A673 (cell line): Measurements from ENCODE around the gene ZZZ3.

Experiments used
- EZH2 ChIP-seq: fragments of 200-600 bp; sonication (generic); IDR thresholded peaks from 2 replicates; pipeline ENCODE4 v1.6.1; 2017; ENCODE audit warnings: borderline replicate concordance, low read depth, mild to moderate bottlenecking, mixed read lengths, antibody characterized with exemption, low read length; ENCODE audit not compliant: poor library complexity, severe bottlenecking
- TF ChIP-seq, protein P1 (sequence below): fragments of 300-800, 200-600 bp; sonication (generic); conservative IDR thresholded peaks from 2 replicates; pipeline ENCODE4 v1.5.1; 2017; ENCODE audit warnings: low read depth, mild to moderate bottlenecking, antibody characterized with exemption, low read length, moderate library complexity, mixed read lengths

DNA sequence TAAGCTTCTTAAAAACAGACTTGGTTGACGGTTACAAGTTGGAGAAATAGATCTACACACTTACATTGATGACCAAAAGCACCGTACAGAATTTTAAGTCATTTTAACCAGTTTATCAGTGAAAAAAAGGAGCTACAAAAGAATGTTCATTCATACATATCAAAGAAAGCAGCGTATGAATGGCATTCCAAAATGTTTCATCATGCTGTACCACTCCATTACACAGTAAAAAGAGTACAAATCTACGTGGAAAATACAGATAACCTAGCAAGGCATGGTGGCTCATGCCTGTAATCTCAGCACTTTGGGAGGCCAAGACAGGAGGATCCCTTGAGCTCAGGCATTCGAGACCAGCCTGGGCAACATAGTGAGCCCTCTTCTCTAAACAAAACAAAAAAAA lies 40.3 kb downstream of the ZZZ3 start:
- TF ChIP-seq, protein P1, sequence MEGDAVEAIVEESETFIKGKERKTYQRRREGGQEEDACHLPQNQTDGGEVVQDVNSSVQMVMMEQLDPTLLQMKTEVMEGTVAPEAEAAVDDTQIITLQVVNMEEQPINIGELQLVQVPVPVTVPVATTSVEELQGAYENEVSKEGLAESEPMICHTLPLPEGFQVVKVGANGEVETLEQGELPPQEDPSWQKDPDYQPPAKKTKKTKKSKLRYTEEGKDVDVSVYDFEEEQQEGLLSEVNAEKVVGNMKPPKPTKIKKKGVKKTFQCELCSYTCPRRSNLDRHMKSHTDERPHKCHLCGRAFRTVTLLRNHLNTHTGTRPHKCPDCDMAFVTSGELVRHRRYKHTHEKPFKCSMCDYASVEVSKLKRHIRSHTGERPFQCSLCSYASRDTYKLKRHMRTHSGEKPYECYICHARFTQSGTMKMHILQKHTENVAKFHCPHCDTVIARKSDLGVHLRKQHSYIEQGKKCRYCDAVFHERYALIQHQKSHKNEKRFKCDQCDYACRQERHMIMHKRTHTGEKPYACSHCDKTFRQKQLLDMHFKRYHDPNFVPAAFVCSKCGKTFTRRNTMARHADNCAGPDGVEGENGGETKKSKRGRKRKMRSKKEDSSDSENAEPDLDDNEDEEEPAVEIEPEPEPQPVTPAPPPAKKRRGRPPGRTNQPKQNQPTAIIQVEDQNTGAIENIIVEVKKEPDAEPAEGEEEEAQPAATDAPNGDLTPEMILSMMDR = no peak
- no peak for TF ChIP-seq EZH2
